PC-9 (cell line): Measurements from ENCODE around the gene SLC35E4. TPM values are rescaled to one million over a fixed set of nuclear protein-coding genes. Genes with fewer than 3 reads are reported as not detected.
A peak's percentile ranks its signal among the peaks of the same experiment; 100 is the strongest.

Experiments used
- Bru-seq: library from RNA; stranded (reverse); fragments of 400-500 nt; gene quantifications from one replicate; lab custom pipeline; 2021; lab: Mats Ljungman, UMichigan
- BruChase-seq, 2 experiments: library from RNA; stranded (reverse); fragments of 400-500 nt; gene quantifications; one replicate each; lab custom pipeline; 2021; lab: Mats Ljungman, UMichigan
- BruUV-seq: library from RNA; stranded (reverse); fragments of 400-500 nt; replicated peaks from 2 replicates; lab custom pipeline; 2021; lab: Mats Ljungman, UMichigan
- CTCF ChIA-PET: fragments of 300-600 bp; sonication (Branson Sonifier 250); formaldehyde crosslinking; loops from one replicate; lab custom pipeline; 2022; ENCODE audit warnings: antibody characterized with exemption; lab: Charles Lee
- POLR2A ChIA-PET: fragments of 300-600 bp; sonication (Branson Sonifier 250); formaldehyde crosslinking; loops from one replicate; lab custom pipeline; 2022; ENCODE audit warnings: antibody characterized with exemption; ENCODE audit not compliant: unreplicated experiment; lab: Charles Lee
- DNase-seq, 2 experiments: peaks; one replicate each; pipeline versions ENCODE4 v3.0.0 to v3.0.0-alpha.2; 2015 to 2022; ENCODE audit warnings: mixed read lengths in 1 of 2
- H2AFZ ChIP-seq: fragments of 200-600 bp; sonication (generic); 2 replicates; pipeline ENCODE4 v1.8.1; 2017; ENCODE audit warnings: antibody characterized with exemption
- H3F3A ChIP-seq: fragments of 200-600 bp; sonication (generic); 2 replicates; pipeline ENCODE4 v1.8.1; 2017; ENCODE audit warnings: antibody characterized with exemption, mild to moderate bottlenecking, low read depth; ENCODE audit not compliant: insufficient read depth
- H3K27ac ChIP-seq: fragments of 200-600 bp; sonication (generic); 2 replicates; pipeline ENCODE4 v1.6.1; 2016; ENCODE audit warnings: mixed run types
- H3K27me3 ChIP-seq: fragments of 200-600 bp; sonication (generic); 2 replicates; pipeline ENCODE4 v1.6.1; 2016; ENCODE audit warnings: low read depth, mixed run types; ENCODE audit not compliant: insufficient read depth
- H3K36me3 ChIP-seq: fragments of 200-600 bp; sonication (generic); 2 replicates; pipeline ENCODE4 v1.6.1; 2016; ENCODE audit warnings: low read depth, mixed run types
- H3K4me1 ChIP-seq: fragments of 200-600 bp; sonication (generic); replicated peaks from 2 replicates; pipeline ENCODE4 v1.6.1; 2016; ENCODE audit warnings: mixed run types; ENCODE audit not compliant: insufficient read depth
- H3K4me2 ChIP-seq: fragments of 200-600 bp; sonication (generic); 2 replicates; pipeline ENCODE4 v1.6.1; 2017; ENCODE audit warnings: mixed run types
- H3K4me3 ChIP-seq: fragments of 200-600 bp; sonication (generic); 2 replicates; pipeline ENCODE4 v1.6.1; 2016; ENCODE audit warnings: mixed run types
- H3K79me2 ChIP-seq: fragments of 200-600 bp; sonication (generic); 2 replicates; pipeline ENCODE4 v1.6.1; 2017; ENCODE audit warnings: low read depth, mixed run types
- H3K9me2 ChIP-seq: fragments of 200-600 bp; sonication (generic); 2 replicates; pipeline ENCODE4 v1.8.1; 2017; ENCODE audit warnings: mild to moderate bottlenecking; ENCODE audit not compliant: insufficient read depth
- H3K9me3 ChIP-seq: fragments of 200-600 bp; sonication (generic); 2 replicates; pipeline ENCODE4 v1.8.1; 2016; ENCODE audit warnings: low read depth; ENCODE audit not compliant: insufficient read depth
- H4K20me1 ChIP-seq: fragments of 200-600 bp; sonication (generic); 2 replicates; pipeline ENCODE4 v1.8.1; 2017; ENCODE audit not compliant: insufficient read depth
- CTCF ChIP-seq: fragments of 200-600 bp; sonication (generic); conservative IDR thresholded peaks from 2 replicates; pipeline ENCODE4 v1.6.1; 2017; ENCODE audit warnings: mixed run types, antibody characterized with exemption, mild to moderate bottlenecking, moderate library complexity
- EZH2 ChIP-seq: fragments of 200-600 bp; sonication (generic); IDR thresholded peaks from 2 replicates; pipeline ENCODE4 v1.8.0; 2017; ENCODE audit warnings: antibody characterized with exemption, low read depth
- intact Hi-C: fragments of 100-400 bp; cut with micrococcal nuclease; formaldehyde crosslinking; loops from one replicate; pipeline ENCODE4 v1.10.0; 2022; ENCODE audit not compliant: unreplicated experiment
- long read RNA-seq: library from polyadenylated mRNA; stranded (forward); transcript quantifications from one replicate; pipeline ENCODE4 v2.0.0, GENCODE V29; 2022
- total RNA-seq: library from RNA; stranded (reverse); gene quantifications from 2 replicates; pipeline ENCODE4 v1.2.3, GENCODE V29; 2021

The SLC35E4 gene
- 4.7 and 6.4 TPM in 2 replicates for total RNA-seq
- Bru-seq, nascent RNA, result percentile 40 among the genes with signal in this experiment
- BruChase-seq, experiment 1, labeled RNA remaining after a 2-hour chase, result percentile 46 among the genes with signal in this experiment
- percentile 45 among the genes with signal in this experiment for BruChase-seq, experiment 2, labeled RNA remaining after a 6-hour chase
- long read RNA-seq, transcript SLC35E4-201 (2 exons, 2,714 nt), result major isoform, 11 of 18 reads
- long read RNA-seq, partial matches to known transcripts, result 0 of 18 reads
- long read RNA-seq, other reads (novel, unspliced or antisense), result 7 of 18 reads

- H3K79me2 ChIP-seq, result peaks cover 13% of the 10 kb centered on the region
- H3K4me1 ChIP-seq, result peaks cover 25% of the 10 kb centered on the region
- H3K9me3 ChIP-seq, result no peaks in the 10 kb centered on the region
- intact Hi-C loops, result loop anchor here (10.0 kb wide), 1 partner anchor 289 kb away; no protein-coding TSS in a partner anchor
- H2AFZ ChIP-seq, result peak within 1 kb of the TSS; percentile 99
- peak within 1 kb of the TSS; percentile 74 for H3K4me3 ChIP-seq
- no peaks in the 10 kb centered on the region for H3K27me3 ChIP-seq
- H3K27ac ChIP-seq, result peak within 1 kb of the TSS; percentile 50
- ChIA-PET POLR2A (interaction anchor here (0.5 to 1.0 kb wide), 3 partner anchors 95 to 1938 kb away, joined by 3 to 12 read pairs (median 3); partner anchors contain the start of gene TBC1D10A), CTCF (interaction anchor here (0.5 to 2.2 kb wide), 11 partner anchors 26 to 526 kb away, joined by 3 to 26 read pairs (median 5); partner anchors contain the start of genes OSBP2 and PES1)
- no peaks in the 10 kb centered on the region for H3K9me2 ChIP-seq
- DNase-seq, result peak; percentile 60 to 92
- H3K36me3 ChIP-seq, result no peaks in the 10 kb centered on the region
- H3F3A ChIP-seq, result peaks cover 26% of the 10 kb centered on the region
- H4K20me1 ChIP-seq, result no peaks in the 10 kb centered on the region
- H3K4me2 ChIP-seq, result peak within 1 kb of the TSS; percentile 99
- TSS peak; percentile 41 for BruUV-seq
- TF ChIP-seq CTCF (no peak), EZH2 (no peak)
Measured at GRCh38 chr22:30635273-30636225, at the start of gene SLC35E4. Gene SLC35E4 (plus strand): TSS chr22:30635781. CDS start chr22:30636451, 670 bp downstream.

GRCh38 chr22:30586414-30586813, 49.2 kb upstream of the SLC35E4 start:
- POLR2A ChIA-PET, result no interaction called here
- CTCF ChIA-PET, result no interaction called here
- Histone ChIP-seq H2AFZ (no peak overlapping the region), H3F3A (peaks cover 9% of the 10 kb centered on the region; the same call in 1 of the 2 replicates), H3K27me3 (no peaks in the 10 kb centered on the region), H4K20me1 (peaks cover 37% of the 10 kb centered on the region), H3K9me3 (no peaks in the 10 kb centered on the region), H3K9me2 (no peaks in the 10 kb centered on the region), H3K4me1 (peaks cover 13% of the 10 kb centered on the region), H3K79me2 (peaks cover 28% of the 10 kb centered on the region), H3K27ac (no peak overlapping the region), H3K4me2 (no peak overlapping the region), H3K36me3 (peaks cover 56% of the 10 kb centered on the region), H3K4me3 (no peak overlapping the region)
- no peak for DNase-seq
- no peak for TF ChIP-seq EZH2
- no peak for TF ChIP-seq CTCF
- intact Hi-C loops, result no loop called here
- no TSS peak for BruUV-seq

GRCh38 chr22:30591191-30591587, 44.4 kb upstream of the SLC35E4 start:
- ChIA-PET POLR2A (interaction anchor here (0.7 to 1.0 kb wide), 2 partner anchors 167 to 517 kb away, joined by 5 to 6 read pairs; no protein-coding TSS in a partner anchor), CTCF (interaction anchor here (1.0 kb wide), 2 partner anchors 11 to 44 kb away, joined by 3 to 5 read pairs; no protein-coding TSS in a partner anchor)
- peak overlapping the region; percentile 37 for H2AFZ ChIP-seq
- TF ChIP-seq EZH2 (no peak), CTCF (no peak)
- no peaks in the 10 kb centered on the region for H3K9me3 ChIP-seq
- intact Hi-C loops, result no loop called here
- DNase-seq, result no peak
- H3K4me3 ChIP-seq, result peak overlapping the region; percentile 92
- peak overlapping the region; percentile 37 for H3K27ac ChIP-seq
- peaks cover 33% of the 10 kb centered on the region for H3K36me3 ChIP-seq
- peaks cover 31% of the 10 kb centered on the region for H3K79me2 ChIP-seq
- BruUV-seq, result no TSS peak
- peaks cover 13% of the 10 kb centered on the region for H3K4me1 ChIP-seq
- no peaks in the 10 kb centered on the region for H3K9me2 ChIP-seq
- peaks cover 24% of the 10 kb centered on the region for H4K20me1 ChIP-seq
- peak overlapping the region; percentile 96 for H3K4me2 ChIP-seq
- peaks cover 16% of the 10 kb centered on the region; the same call in 1 of the 2 replicates for H3F3A ChIP-seq
- no peaks in the 10 kb centered on the region for H3K27me3 ChIP-seq
